PC-3 (cell line): ENCODE data around the gene FAM25A.

ENCODE experiments used
- EZH2 ChIP-seq: fragments of 300-600 bp; sonication (generic); IDR thresholded peaks from one replicate; pipeline ENCODE4 v1.6.1; 2017; ENCODE audit warnings: antibody characterized with exemption, mild to moderate bottlenecking, low read length; ENCODE audit not compliant: unreplicated experiment
- TF ChIP-seq, protein P1 (sequence below): fragments of 300-600 bp; sonication (generic); conservative IDR thresholded peaks from 2 replicates; pipeline ENCODE4 v1.5.1; 2017; ENCODE audit warnings: antibody characterized with exemption, low read depth, mild to moderate bottlenecking, low read length

DNA sequence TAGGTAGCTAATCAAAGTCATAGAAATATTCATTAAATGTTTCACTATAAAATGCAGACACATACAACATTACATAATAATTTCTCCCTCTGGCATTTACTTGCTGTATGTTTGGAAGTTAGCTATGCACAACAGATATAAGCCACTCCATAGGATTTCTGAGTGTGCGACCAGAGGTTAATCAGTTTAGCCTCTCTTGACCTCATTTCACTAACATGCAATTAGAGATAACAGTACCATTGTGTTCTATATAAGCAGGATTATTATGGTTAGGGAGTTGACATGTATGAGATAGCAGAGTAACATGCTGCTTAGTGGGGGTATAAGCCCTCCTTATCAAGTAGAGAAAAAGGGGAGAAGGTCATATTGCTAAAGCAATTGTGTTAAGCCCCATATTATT, 48.2 kb downstream of the FAM25A start:
- TF ChIP-seq, protein P1, sequence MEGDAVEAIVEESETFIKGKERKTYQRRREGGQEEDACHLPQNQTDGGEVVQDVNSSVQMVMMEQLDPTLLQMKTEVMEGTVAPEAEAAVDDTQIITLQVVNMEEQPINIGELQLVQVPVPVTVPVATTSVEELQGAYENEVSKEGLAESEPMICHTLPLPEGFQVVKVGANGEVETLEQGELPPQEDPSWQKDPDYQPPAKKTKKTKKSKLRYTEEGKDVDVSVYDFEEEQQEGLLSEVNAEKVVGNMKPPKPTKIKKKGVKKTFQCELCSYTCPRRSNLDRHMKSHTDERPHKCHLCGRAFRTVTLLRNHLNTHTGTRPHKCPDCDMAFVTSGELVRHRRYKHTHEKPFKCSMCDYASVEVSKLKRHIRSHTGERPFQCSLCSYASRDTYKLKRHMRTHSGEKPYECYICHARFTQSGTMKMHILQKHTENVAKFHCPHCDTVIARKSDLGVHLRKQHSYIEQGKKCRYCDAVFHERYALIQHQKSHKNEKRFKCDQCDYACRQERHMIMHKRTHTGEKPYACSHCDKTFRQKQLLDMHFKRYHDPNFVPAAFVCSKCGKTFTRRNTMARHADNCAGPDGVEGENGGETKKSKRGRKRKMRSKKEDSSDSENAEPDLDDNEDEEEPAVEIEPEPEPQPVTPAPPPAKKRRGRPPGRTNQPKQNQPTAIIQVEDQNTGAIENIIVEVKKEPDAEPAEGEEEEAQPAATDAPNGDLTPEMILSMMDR: no peak
- no peak for TF ChIP-seq EZH2
